HG03066 (cell line): ENCODE measurements around the gene BNC2.

Source experiments
- ATAC-seq: cut with Tn5 transposase; IDR thresholded peaks from one replicate; pipeline ENCODE4 v1.9.1; 2021; ENCODE audit warnings: low read depth; ENCODE audit not compliant: unreplicated experiment

Gene BNC2

GRCh38 chr9:16869131-16869881 is 1.2 kb downstream of the BNC2 start:
- no peak for ATAC-seq

GRCh38 chr9:16868701-16869100 is 1.8 kb downstream of the BNC2 start:
- ATAC-seq: no peak

- no peak for ATAC-seq
These were observed 2.7 kb downstream of the BNC2 start for GRCh38 chr9:16867576-16868311.

- no peak for ATAC-seq
These were observed 3.9 kb downstream of the BNC2 start for GRCh38 chr9:16866587-16866986.

GRCh38 chr9:16864649-16865434 is 5.6 kb downstream of the BNC2 start:
- ATAC-seq: no peak

- no peak for ATAC-seq
These were observed 22.3 kb downstream of the BNC2 start for GRCh38 chr9:16848179-16848578.

- no peak for ATAC-seq
These were observed 23.5 kb downstream of the BNC2 start for GRCh38 chr9:16846986-16847385.

GRCh38 chr9:16846367-16846766 is 24.1 kb downstream of the BNC2 start:
- no peak for ATAC-seq

- no peak for ATAC-seq
These were observed 35.7 kb downstream of the BNC2 start for GRCh38 chr9:16834817-16835216.

- ATAC-seq: no peak
These were observed 37.1 kb downstream of the BNC2 start for GRCh38 chr9:16833296-16833835.

- no peak for ATAC-seq
These were observed 38.4 kb downstream of the BNC2 start for GRCh38 chr9:16832101-16832500.

GRCh38 chr9:16830806-16831205 is 39.7 kb downstream of the BNC2 start:
- ATAC-seq: no peak

GRCh38 chr9:16828340-16829281 is 41.9 kb downstream of the BNC2 start:
- ATAC-seq: no peak

GRCh38 chr9:16825971-16826625 is 44.4 kb downstream of the BNC2 start:
- ATAC-seq: no peak

- ATAC-seq: no peak
These were observed 45.1 kb downstream of the BNC2 start for GRCh38 chr9:16825331-16825725.

- ATAC-seq: no peak
These were observed 45.7 kb downstream of the BNC2 start for GRCh38 chr9:16824545-16825330.

GRCh38 chr9:16823906-16824305 is 46.6 kb downstream of the BNC2 start:
- ATAC-seq: no peak

- ATAC-seq: no peak
These were observed 49.1 kb downstream of the BNC2 start for GRCh38 chr9:16821344-16821743.

GRCh38 chr9:16817514-16817913 is 53.0 kb downstream of the BNC2 start:
- no peak for ATAC-seq
